Measurements from ENCODE around the gene PAH.
A peak's percentile ranks its signal among the peaks of the same experiment; 100 is the strongest.

DNA sequence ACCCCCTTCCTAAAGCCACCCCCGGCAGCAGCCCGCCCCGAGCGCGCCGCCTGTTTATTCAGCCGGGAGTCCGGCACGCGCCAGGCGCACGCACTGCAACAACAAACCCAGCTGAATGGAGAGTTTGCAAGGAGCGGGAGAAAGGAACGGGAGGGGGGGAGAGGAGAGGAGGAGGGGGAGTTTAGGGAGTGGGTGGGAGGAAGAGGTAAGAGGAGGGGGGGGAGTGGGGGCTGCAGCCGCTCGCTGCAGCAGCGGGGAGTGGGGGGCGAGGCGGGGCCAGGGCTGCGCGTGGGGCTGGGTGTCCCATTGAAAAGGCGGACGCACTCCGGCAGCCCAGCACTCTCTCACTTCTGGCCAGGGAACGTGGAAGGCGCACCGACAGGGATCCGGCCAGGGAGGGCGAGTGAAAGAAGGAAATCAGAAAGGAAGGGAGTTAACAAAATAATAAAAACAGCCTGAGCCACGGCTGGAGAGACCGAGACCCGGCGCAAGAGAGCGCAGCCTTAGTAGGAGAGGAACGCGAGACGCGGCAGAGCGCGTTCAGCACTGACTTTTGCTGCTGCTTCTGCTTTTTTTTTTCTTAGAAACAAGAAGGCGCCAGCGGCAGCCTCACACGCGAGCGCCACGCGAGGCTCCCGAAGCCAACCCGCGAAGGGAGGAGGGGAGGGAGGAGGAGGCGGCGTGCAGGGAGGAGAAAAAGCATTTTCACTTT is 40.5 kb upstream of the PAH start, which contains the start of gene ASCL1:
- TF ChIP-seq POLR2A (IDR thresholded peaks at IDR 0.05; ENCODE audit: low read depth, low read length) (no peak), POLR2AphosphoS5 (IDR thresholded peaks at IDR 0.05; ENCODE audit: low read depth, low read length) (no peak), PAX5 (IDR thresholded peaks at IDR 0.05; ENCODE audit: insufficient read depth, low read length, severe bottlenecking) (no peak), SPI1 (IDR thresholded peaks at IDR 0.05; ENCODE audit: low read depth, low read length) (peak; percentile 30; the same call in 1 of the 2 replicates)

All from GM12891 (cell line).